T-helper 2 cell (primary cell): ENCODE results near the gene SLC6A17.

Source experiments
- DNase-seq, 5 experiments: peaks; one replicate each; pipeline versions ENCODE4 v3.0.0 to v3.0.0-alpha.2; 2012 to 2022

Gene SLC6A17

GRCh38 chr1:110135666-110136065, 14.6 kb upstream of the SLC6A17 start:
- no peak for DNase-seq

- DNase-seq: peak in 1 of 5 experiments; percentile 46
Observed at GRCh38 chr1:110136911-110137310, 13.4 kb upstream of the SLC6A17 start.

- no peak for DNase-seq
Observed at GRCh38 chr1:110138956-110139355, 11.3 kb upstream of the SLC6A17 start.

- DNase-seq: no peak
Observed at GRCh38 chr1:110144366-110144765, 5.9 kb upstream of the SLC6A17 start.

GRCh38 chr1:110148961-110149360, 1.3 kb upstream of the SLC6A17 start:
- no peak for DNase-seq

- no peak for DNase-seq
Observed at GRCh38 chr1:110151175-110151669, 928 bp downstream of the SLC6A17 start.

GRCh38 chr1:110152133-110152785, 2.0 kb downstream of the SLC6A17 start:
- no peak for DNase-seq

- no peak for DNase-seq
Observed at GRCh38 chr1:110153407-110153950, 3.2 kb downstream of the SLC6A17 start.

- peak in 3 of 5 experiments; percentile 13 to 35 (median 22) for DNase-seq
Observed at GRCh38 chr1:110155878-110156522, 5.7 kb downstream of the SLC6A17 start.

GRCh38 chr1:110158261-110158660, 8.0 kb downstream of the SLC6A17 start:
- DNase-seq: no peak

GRCh38 chr1:110159168-110159567, 8.9 kb downstream of the SLC6A17 start:
- DNase-seq: no peak

- DNase-seq: no peak
Observed at GRCh38 chr1:110160538-110161100, 10.3 kb downstream of the SLC6A17 start.

GRCh38 chr1:110161165-110161564, 10.9 kb downstream of the SLC6A17 start:
- DNase-seq: no peak

- DNase-seq: no peak
Observed at GRCh38 chr1:110161849-110162248, 11.6 kb downstream of the SLC6A17 start.

- no peak for DNase-seq
Observed at GRCh38 chr1:110163591-110163990, 13.3 kb downstream of the SLC6A17 start.

GRCh38 chr1:110164725-110165350, 14.5 kb downstream of the SLC6A17 start:
- DNase-seq: no peak

GRCh38 chr1:110165761-110166231, 15.5 kb downstream of the SLC6A17 start:
- DNase-seq: no peak

GRCh38 chr1:110166861-110167260, 16.6 kb downstream of the SLC6A17 start:
- no peak for DNase-seq

GRCh38 chr1:110170766-110171733, 20.8 kb downstream of the SLC6A17 start:
- DNase-seq: no peak

GRCh38 chr1:110172001-110172400, 21.7 kb downstream of the SLC6A17 start:
- DNase-seq: no peak

GRCh38 chr1:110173466-110174105, 23.3 kb downstream of the SLC6A17 start:
- DNase-seq: no peak
